ENCODE measurements around the gene RAC2. TPM values are rescaled to one million over a fixed set of nuclear protein-coding genes. Genes with fewer than 3 reads are reported as not detected.

RAC2 gene
- total RNA-seq, 1 donor from 2014 or later = 1.2 TPM

- peaks cover 4% of the 10 kb centered on the region for H3K36me3 Mint-ChIP-seq
- no peak for TF ChIP-seq CTCF (conservative IDR thresholded peaks at IDR 0.05)
Measured at GRCh38 chr22:37181681-37182080, 62.4 kb downstream of the RAC2 start.

GRCh38 chr22:37180531-37181231, 63.4 kb downstream of the RAC2 start:
- Mint-ChIP-seq H3K9me3 (no peaks in the 10 kb centered on the region), H3K36me3 (peaks cover 4% of the 10 kb centered on the region), H3K27me3 (peaks cover 8% of the 10 kb centered on the region), H3K4me3 (no peak overlapping the region), H3K27ac (no peak overlapping the region), H3K4me1 (ENCODE audit: unreplicated experiment) (peaks cover 26% of the 10 kb centered on the region)
- TF ChIP-seq CTCF (conservative IDR thresholded peaks at IDR 0.05) = no peak
- DNase-seq (ENCODE audit: extremely low spot score, unreplicated experiment) = no peak

More at GRCh38 chr22:37181681-37182080, 62.4 kb downstream of the RAC2 start:
- H3K27ac Mint-ChIP-seq = peak overlapping the region; percentile 55
- no peak overlapping the region for H3K4me3 Mint-ChIP-seq
- DNase-seq (ENCODE audit: extremely low spot score, unreplicated experiment) = no peak
- peaks cover 8% of the 10 kb centered on the region for H3K27me3 Mint-ChIP-seq
- no peaks in the 10 kb centered on the region for H3K9me3 Mint-ChIP-seq
- H3K4me1 Mint-ChIP-seq (ENCODE audit: unreplicated experiment) = peaks cover 25% of the 10 kb centered on the region

DNA sequence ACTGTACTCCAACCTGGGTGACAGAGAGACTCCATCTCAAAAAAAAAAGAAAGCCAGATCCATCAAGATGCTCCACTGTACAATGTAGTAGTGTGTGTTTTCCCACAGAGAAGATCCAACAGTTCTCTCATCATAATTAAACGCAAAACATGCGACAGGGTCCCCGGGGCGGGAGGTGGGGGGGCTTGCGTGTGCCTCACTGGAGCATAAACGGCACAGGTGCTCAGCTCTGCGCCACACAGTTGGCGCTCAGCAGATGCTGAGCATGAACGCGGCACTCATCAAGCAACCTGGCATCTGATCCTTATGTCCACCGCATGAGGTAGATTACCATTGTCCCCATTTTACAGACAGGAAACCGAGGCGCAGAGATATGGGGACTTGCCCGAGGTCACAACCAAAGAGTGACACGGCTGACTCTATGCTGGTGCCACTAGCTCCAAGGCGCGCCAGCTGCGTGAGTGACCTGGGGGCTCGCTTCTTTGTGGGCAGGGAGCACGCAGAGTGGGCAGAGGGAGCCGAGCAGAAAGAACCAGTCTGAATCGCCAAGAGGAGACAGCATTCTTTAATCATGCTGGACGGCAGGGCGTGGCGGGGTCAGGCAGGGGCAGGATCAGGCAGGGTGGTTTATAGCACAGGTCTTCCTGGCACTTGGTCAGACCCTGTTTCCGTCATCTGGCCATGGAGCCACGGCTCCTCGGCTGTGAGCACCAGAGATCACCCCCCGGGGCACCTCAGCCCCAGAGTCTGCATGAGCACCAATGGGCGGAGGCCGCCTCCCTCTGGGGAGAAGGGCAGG, 64.2 kb downstream of the RAC2 start:
- TF ChIP-seq CTCF (conservative IDR thresholded peaks at IDR 0.05) = no peak
- Mint-ChIP-seq H3K9me3 (no peaks in the 10 kb centered on the region), H3K4me3 (no peak overlapping the region), H3K27me3 (peaks cover 11% of the 10 kb centered on the region), H3K27ac (no peak overlapping the region), H3K36me3 (peaks cover 4% of the 10 kb centered on the region), H3K4me1 (ENCODE audit: unreplicated experiment) (peaks cover 26% of the 10 kb centered on the region)
- no peak for DNase-seq (ENCODE audit: extremely low spot score, unreplicated experiment)

GRCh38 chr22:37179126-37179470, 65.0 kb downstream of the RAC2 start:
- Mint-ChIP-seq H3K36me3 (peaks cover 4% of the 10 kb centered on the region), H3K9me3 (no peaks in the 10 kb centered on the region)
- TF ChIP-seq CTCF (conservative IDR thresholded peaks at IDR 0.05) = no peak

DNA sequence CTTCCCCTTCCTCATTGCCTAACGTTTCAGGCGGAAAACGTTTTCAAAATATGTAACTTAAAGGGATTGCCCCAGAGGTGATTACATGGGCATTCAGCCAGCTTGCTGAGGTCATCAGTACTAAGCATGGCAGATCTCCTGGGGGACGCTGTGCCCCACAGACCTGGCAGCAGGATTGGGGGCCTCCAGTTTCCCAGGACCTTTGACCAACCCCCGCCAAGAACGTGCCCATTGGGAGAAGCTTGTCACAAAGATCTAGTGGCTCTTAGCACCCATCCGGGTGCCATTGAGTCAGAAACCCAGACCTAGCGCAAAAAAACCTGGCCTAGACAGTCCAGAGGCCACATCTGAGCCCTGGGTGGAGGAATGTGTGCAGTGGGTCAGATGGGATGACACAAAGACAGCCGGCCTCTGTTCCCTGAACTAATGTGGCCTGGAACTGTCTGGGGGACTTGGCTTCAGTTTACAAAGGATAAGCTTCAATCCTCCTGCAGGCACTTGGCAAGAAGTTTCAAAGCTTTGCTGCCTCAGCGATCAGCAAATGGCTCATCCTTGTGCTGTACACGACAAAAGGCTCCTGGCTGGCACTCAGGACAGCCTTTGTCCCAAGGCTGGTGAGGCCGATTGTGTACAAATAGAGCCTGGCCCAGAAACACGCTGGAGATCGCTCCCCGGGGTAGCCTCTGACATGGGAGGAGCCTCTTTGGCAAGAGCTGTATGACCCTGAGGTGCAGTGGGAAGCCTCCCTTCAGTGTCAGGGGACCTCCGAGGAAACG, 65.5 kb downstream of the RAC2 start:
- TF ChIP-seq CTCF (conservative IDR thresholded peaks at IDR 0.05) = no peak
- no peak for DNase-seq (ENCODE audit: extremely low spot score, unreplicated experiment)
- H3K27ac Mint-ChIP-seq = peak overlapping the region; percentile 46
- peaks cover 17% of the 10 kb centered on the region for H3K27me3 Mint-ChIP-seq
- peaks cover 26% of the 10 kb centered on the region for H3K4me1 Mint-ChIP-seq (ENCODE audit: unreplicated experiment)
- H3K4me3 Mint-ChIP-seq = no peak overlapping the region
- H3K9me3 Mint-ChIP-seq = no peaks in the 10 kb centered on the region
- peaks cover 4% of the 10 kb centered on the region for H3K36me3 Mint-ChIP-seq

More at GRCh38 chr22:37179126-37179470, 65.0 kb downstream of the RAC2 start:
- Mint-ChIP-seq H3K27me3 (peaks cover 17% of the 10 kb centered on the region), H3K4me3 (no peak overlapping the region), H3K27ac (no peak overlapping the region), H3K4me1 (ENCODE audit: unreplicated experiment) (peaks cover 26% of the 10 kb centered on the region)
- no peak for DNase-seq (ENCODE audit: extremely low spot score, unreplicated experiment)

Measured in type B pancreatic cell (in vitro differentiated cells).